HCT116 (cell line): ENCODE data around the gene SRGAP3.

Experiments
- CTCF ChIP-seq, 3 experiments: fragments of 200-600 bp in 1 of 3; sonication (generic) in 1 of 3; IDR thresholded peaks in 2 of 3; conservative IDR thresholded peaks in 1 of 3; 2 replicates each; pipeline ENCODE4 v1.5.1; 2012 to 2017; ENCODE audit warnings: low read depth in 2 of 3, low read length in 2 of 3, antibody characterized with exemption in 1 of 3, borderline replicate concordance in 1 of 3, control low read depth in 1 of 3, mild to moderate bottlenecking in 1 of 3, mixed read lengths in 1 of 3, mixed run types in 1 of 3, moderate library complexity in 1 of 3; ENCODE audit not compliant: insufficient read depth in 1 of 3
- EZH2 ChIP-seq: fragments of 200-600 bp; sonication (generic); IDR thresholded peaks from 2 replicates; pipeline ENCODE4 v1.6.1; 2017; ENCODE audit warnings: antibody characterized with exemption, mixed run types
- EZH2phosphoT487 ChIP-seq: fragments of 200-600 bp; IDR thresholded peaks from 2 replicates; pipeline ENCODE4 v1.6.1; 2018; ENCODE audit warnings: antibody characterized with exemption, borderline replicate concordance
- FOSL1 ChIP-seq: IDR thresholded peaks from 2 replicates; pipeline ENCODE4 v1.6.1; 2012; ENCODE audit warnings: low read depth
- POLR2A ChIP-seq: IDR thresholded peaks from 2 replicates; pipeline ENCODE4 v1.7.0; 2011; ENCODE audit warnings: borderline replicate concordance; ENCODE audit not compliant: insufficient read depth, insufficient read length; ENCODE audit errors: extremely low read depth
- POLR2AphosphoS5 ChIP-seq: IDR thresholded peaks from 2 replicates; pipeline ENCODE4 v1.6.1; 2011; ENCODE audit warnings: mild to moderate bottlenecking, low read depth, low read length, moderate library complexity
- SIN3A ChIP-seq: IDR thresholded peaks from 2 replicates; pipeline ENCODE4 v1.6.1; 2012; ENCODE audit warnings: low read depth
- SP1 ChIP-seq: IDR thresholded peaks from 2 replicates; pipeline ENCODE4 v1.6.1; 2012; ENCODE audit warnings: low read depth
- TCF7L2 ChIP-seq: IDR thresholded peaks from 2 replicates; pipeline ENCODE4 v1.7.0; 2011; ENCODE audit warnings: borderline replicate concordance, inconsistent platforms; ENCODE audit not compliant: insufficient read depth, insufficient read length; ENCODE audit errors: extremely low read depth
- YY1 ChIP-seq: IDR thresholded peaks from 2 replicates; pipeline ENCODE4 v1.6.1; 2011; ENCODE audit warnings: low read length, low read depth, moderate library complexity, mild to moderate bottlenecking; ENCODE audit not compliant: insufficient replicate concordance; ENCODE audit errors: extremely low read depth

- no peak for TF ChIP-seq CTCF (IDR thresholded peaks at IDR 0.05 in 2 of 3, conservative IDR thresholded peaks at IDR 0.05 in 1 of 3; ENCODE audit: borderline replicate concordance in 1 of 3, insufficient read depth in 1 of 3, low read depth in 2 of 3, low read length in 2 of 3)
- no peak for TF ChIP-seq POLR2AphosphoS5
- TF ChIP-seq TCF7L2 = no peak
- TF ChIP-seq YY1 = no peak
- TF ChIP-seq EZH2phosphoT487 = no peak
- no peak for TF ChIP-seq EZH2
- no peak for TF ChIP-seq SIN3A
- TF ChIP-seq POLR2A = no peak
- TF ChIP-seq FOSL1 = no peak
- TF ChIP-seq SP1 = no peak
These were observed 4.8 kb downstream of the SRGAP3 start for GRCh38 chr3:9244495-9245183.
